ENCODE results near the gene CCDC134.

GRCh38 chr22:41833369-41834004, 33.0 kb downstream of the CCDC134 start:
- TF ChIP-seq TAF1 (IDR thresholded peaks at IDR 0.05; ENCODE audit: low read depth) (no peak), CTCF (IDR thresholded peaks at IDR 0.05; ENCODE audit: poor library complexity, severe bottlenecking) (no peak)
